Measurements from ENCODE around the gene CEP290.

DNA sequence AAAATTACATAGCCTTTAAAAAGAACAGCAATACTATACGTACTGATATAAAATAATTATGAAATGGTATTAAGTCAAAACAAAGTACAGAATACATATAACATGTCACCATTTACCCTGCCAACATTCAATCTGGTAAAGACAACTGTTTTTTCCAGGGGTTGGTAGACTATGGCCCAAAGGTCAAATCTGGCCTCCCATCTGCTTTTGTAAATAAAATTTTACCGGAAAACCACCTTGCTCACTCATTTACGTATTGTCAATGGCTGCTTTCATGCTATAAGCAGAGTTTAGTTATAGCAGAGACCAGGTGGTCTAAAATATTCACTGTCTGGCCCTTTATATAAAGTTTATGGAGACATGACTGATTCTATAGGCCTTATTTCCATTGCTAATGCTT, 14.0 kb downstream of the CEP290 start:
- TF ChIP-seq, protein P1, sequence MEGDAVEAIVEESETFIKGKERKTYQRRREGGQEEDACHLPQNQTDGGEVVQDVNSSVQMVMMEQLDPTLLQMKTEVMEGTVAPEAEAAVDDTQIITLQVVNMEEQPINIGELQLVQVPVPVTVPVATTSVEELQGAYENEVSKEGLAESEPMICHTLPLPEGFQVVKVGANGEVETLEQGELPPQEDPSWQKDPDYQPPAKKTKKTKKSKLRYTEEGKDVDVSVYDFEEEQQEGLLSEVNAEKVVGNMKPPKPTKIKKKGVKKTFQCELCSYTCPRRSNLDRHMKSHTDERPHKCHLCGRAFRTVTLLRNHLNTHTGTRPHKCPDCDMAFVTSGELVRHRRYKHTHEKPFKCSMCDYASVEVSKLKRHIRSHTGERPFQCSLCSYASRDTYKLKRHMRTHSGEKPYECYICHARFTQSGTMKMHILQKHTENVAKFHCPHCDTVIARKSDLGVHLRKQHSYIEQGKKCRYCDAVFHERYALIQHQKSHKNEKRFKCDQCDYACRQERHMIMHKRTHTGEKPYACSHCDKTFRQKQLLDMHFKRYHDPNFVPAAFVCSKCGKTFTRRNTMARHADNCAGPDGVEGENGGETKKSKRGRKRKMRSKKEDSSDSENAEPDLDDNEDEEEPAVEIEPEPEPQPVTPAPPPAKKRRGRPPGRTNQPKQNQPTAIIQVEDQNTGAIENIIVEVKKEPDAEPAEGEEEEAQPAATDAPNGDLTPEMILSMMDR (IDR thresholded peaks at IDR 0.05; ENCODE audit: extremely low read depth in 1 of 2, insufficient read depth in 1 of 2, low read depth in 1 of 2, low read length in 2 of 2) = no peak
- no peak for TF ChIP-seq POLR2A (IDR thresholded peaks at IDR 0.05; ENCODE audit: low read depth, low read length)

Measured in endothelial cell of umbilical vein (primary cell).